HCT116 (cell line): ENCODE results near the gene ADGRG4.

Experiments used
- TCF7L2 ChIP-seq: IDR thresholded peaks from 2 replicates; pipeline ENCODE4 v1.7.0; 2011; ENCODE audit warnings: borderline replicate concordance, inconsistent platforms; ENCODE audit not compliant: insufficient read depth, insufficient read length; ENCODE audit errors: extremely low read depth
- TF ChIP-seq, protein P1 (sequence below): IDR thresholded peaks from 2 replicates; pipeline ENCODE4 v1.6.1; 2011; ENCODE audit warnings: mild to moderate bottlenecking, low read length, moderate library complexity; ENCODE audit not compliant: insufficient replicate concordance; ENCODE audit errors: extremely low read depth

DNA sequence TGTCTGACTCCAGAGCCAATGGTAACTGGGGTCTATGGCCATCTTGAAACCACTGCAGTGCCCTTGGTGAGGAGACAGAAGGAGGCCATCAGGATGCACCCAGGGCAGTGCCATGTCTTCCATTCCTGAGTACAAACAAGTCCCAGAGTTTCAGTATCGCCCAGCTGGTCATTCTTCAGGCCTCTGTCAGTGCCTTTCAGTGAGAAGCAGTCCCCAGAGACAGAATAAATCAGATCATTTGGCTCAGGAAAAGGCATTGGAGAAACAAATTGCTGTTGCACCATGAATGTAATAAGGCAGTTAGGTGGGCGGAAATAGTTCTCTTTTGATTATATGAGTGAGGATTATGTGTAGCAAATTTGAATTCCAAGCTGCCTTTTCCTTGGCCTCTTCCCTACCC, 21.3 kb downstream of the ADGRG4 start:
- TF ChIP-seq, protein P1, sequence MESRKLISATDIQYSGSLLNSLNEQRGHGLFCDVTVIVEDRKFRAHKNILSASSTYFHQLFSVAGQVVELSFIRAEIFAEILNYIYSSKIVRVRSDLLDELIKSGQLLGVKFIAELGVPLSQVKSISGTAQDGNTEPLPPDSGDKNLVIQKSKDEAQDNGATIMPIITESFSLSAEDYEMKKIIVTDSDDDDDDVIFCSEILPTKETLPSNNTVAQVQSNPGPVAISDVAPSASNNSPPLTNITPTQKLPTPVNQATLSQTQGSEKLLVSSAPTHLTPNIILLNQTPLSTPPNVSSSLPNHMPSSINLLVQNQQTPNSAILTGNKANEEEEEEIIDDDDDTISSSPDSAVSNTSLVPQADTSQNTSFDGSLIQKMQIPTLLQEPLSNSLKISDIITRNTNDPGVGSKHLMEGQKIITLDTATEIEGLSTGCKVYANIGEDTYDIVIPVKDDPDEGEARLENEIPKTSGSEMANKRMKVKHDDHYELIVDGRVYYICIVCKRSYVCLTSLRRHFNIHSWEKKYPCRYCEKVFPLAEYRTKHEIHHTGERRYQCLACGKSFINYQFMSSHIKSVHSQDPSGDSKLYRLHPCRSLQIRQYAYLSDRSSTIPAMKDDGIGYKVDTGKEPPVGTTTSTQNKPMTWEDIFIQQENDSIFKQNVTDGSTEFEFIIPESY = no peak
- TF ChIP-seq TCF7L2 = no peak
